DND-41 (cell line): Measurements from ENCODE around the gene ZNF783.

ENCODE experiments used
- EZH2 ChIP-seq: IDR thresholded peaks from 3 replicates; pipeline ENCODE4 v1.6.1; 2012; ENCODE audit warnings: borderline replicate concordance, low read depth, mild to moderate bottlenecking, moderate library complexity, low read length, inconsistent platforms; ENCODE audit not compliant: severe bottlenecking
- TF ChIP-seq, protein P1 (sequence below): IDR thresholded peaks from 2 replicates; pipeline ENCODE4 v1.5.1; 2012; ENCODE audit warnings: borderline replicate concordance, low read length, moderate library complexity, mild to moderate bottlenecking; ENCODE audit not compliant: poor library complexity, severe bottlenecking; ENCODE audit errors: extremely low read depth

GRCh38 chr7:149300620-149301285 lies 38.8 kb downstream of the ZNF783 start:
- TF ChIP-seq, protein P1, sequence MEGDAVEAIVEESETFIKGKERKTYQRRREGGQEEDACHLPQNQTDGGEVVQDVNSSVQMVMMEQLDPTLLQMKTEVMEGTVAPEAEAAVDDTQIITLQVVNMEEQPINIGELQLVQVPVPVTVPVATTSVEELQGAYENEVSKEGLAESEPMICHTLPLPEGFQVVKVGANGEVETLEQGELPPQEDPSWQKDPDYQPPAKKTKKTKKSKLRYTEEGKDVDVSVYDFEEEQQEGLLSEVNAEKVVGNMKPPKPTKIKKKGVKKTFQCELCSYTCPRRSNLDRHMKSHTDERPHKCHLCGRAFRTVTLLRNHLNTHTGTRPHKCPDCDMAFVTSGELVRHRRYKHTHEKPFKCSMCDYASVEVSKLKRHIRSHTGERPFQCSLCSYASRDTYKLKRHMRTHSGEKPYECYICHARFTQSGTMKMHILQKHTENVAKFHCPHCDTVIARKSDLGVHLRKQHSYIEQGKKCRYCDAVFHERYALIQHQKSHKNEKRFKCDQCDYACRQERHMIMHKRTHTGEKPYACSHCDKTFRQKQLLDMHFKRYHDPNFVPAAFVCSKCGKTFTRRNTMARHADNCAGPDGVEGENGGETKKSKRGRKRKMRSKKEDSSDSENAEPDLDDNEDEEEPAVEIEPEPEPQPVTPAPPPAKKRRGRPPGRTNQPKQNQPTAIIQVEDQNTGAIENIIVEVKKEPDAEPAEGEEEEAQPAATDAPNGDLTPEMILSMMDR: no peak
- TF ChIP-seq EZH2: no peak
